A549 (cell line): ENCODE data around the gene CDC16. TPM values are rescaled to one million over a fixed set of nuclear protein-coding genes. Genes with fewer than 3 reads are reported as not detected.

Experiments
- ATAC-seq, 2 experiments: fragments of 200-7000 bp in 1 of 2; fragments of >200 bp in 1 of 2; cut with Nextera tagmentation in 1 of 2; cut with Tn5 transposase in 1 of 2; 3 replicates each; pipeline versions ENCODE4 v1.8.0 to v1.9.1; 2018 to 2020; ENCODE audit warnings: mild to moderate bottlenecking in 1 of 2, moderate library complexity in 1 of 2
- CTCF ChIA-PET: fragments of 300-600 bp; sonication (Branson Sonifier 250); formaldehyde crosslinking; extraction: SDS; loops from one replicate; lab custom pipeline; 2021; ENCODE audit warnings: antibody characterized with exemption, inconsistent platforms; lab: Yijun Ruan, JAX
- POLR2A ChIA-PET: fragments of 350-600 bp; formaldehyde crosslinking; extraction: SDS; loops from one replicate; lab custom pipeline; 2021; ENCODE audit warnings: antibody characterized with exemption, inconsistent platforms; lab: Yijun Ruan, JAX
- DNase-seq, 2 experiments: peaks; one replicate each; pipeline versions ENCODE4 v3.0.0 to v3.0.0-alpha.2; 2011 to 2016; ENCODE audit warnings: low read depth in 1 of 2, low spot score in 1 of 2
- FAIRE-seq: peaks from 2 replicates; lab custom pipeline; 2011; peaks lifted over from hg19 to GRCh38; lab: Jason Lieb, UNC
- H3K27ac ChIP-seq, 2 experiments: fragments of >200 bp; sonication (Bioruptor Twin); formaldehyde crosslinking; 3 replicates each; pipeline ENCODE4 v1.5.1; 2016 to 2017
- H3K4me1 ChIP-seq: fragments of >200 bp; sonication (Bioruptor Twin); formaldehyde crosslinking; 3 replicates; pipeline ENCODE4 v1.6.1; 2016
- H3K4me2 ChIP-seq: fragments of >200 bp; sonication (Bioruptor Twin); formaldehyde crosslinking; 3 replicates; pipeline ENCODE4 v1.6.1; 2016
- H3K4me3 ChIP-seq: fragments of >200 bp; sonication (Bioruptor Twin); formaldehyde crosslinking; 3 replicates; pipeline ENCODE4 v1.5.1; 2016
- H3K9me3 ChIP-seq: fragments of >200 bp; sonication (Bioruptor Twin); formaldehyde crosslinking; 3 replicates; pipeline ENCODE4 v1.6.1; 2016
- BCL3 ChIP-seq: fragments of >200 bp; sonication (Bioruptor Twin); formaldehyde crosslinking; IDR thresholded peaks from 3 replicates; pipeline ENCODE4 v1.6.1; 2016
- BHLHE40 ChIP-seq: IDR thresholded peaks from 2 replicates; pipeline ENCODE4 v1.6.1; 2012; ENCODE audit warnings: low read depth, low read length, inconsistent platforms
- CBX2 ChIP-seq: fragments of 200-600 bp; sonication (generic); IDR thresholded peaks from 2 replicates; pipeline ENCODE4 v1.6.1; 2016; ENCODE audit warnings: low read depth, mild to moderate bottlenecking, borderline replicate concordance
- CBX8 ChIP-seq: fragments of 200-600 bp; sonication (generic); IDR thresholded peaks from 2 replicates; pipeline ENCODE4 v1.6.1; 2016
- CEBPB ChIP-seq, 2 experiments: fragments of >200 bp in 1 of 2; sonication (Bioruptor Twin) in 1 of 2; formaldehyde crosslinking in 1 of 2; IDR thresholded peaks; 2 replicates each; pipeline ENCODE4 v1.6.1; 2012 to 2016
- CHD4 ChIP-seq: fragments of 200-600 bp; sonication (generic); IDR thresholded peaks from 2 replicates; pipeline ENCODE4 v1.6.1; 2016; ENCODE audit warnings: antibody characterized with exemption, mild to moderate bottlenecking, borderline replicate concordance
- E2F6 ChIP-seq: IDR thresholded peaks from 2 replicates; pipeline ENCODE4 v1.6.1; 2012; ENCODE audit warnings: low read depth, borderline replicate concordance
- EHMT2 ChIP-seq: fragments of 200-600 bp; sonication (generic); IDR thresholded peaks from 2 replicates; pipeline ENCODE4 v1.6.1; 2016; ENCODE audit warnings: antibody characterized with exemption, low read depth, mild to moderate bottlenecking, moderate library complexity
- FOSL2 ChIP-seq, 2 experiments: fragments of 450-650 bp in 1 of 2; fragments of >200 bp in 1 of 2; sonication (Bioruptor Twin) in 1 of 2; formaldehyde crosslinking; IDR thresholded peaks; 2 replicates each; pipeline versions ENCODE4 v1.5.0 to v1.6.1; 2016 to 2020; ENCODE audit warnings: mild to moderate bottlenecking in 1 of 2, moderate library complexity in 1 of 2
- GATA3 ChIP-seq: IDR thresholded peaks from 2 replicates; pipeline ENCODE4 v1.6.1; 2012; ENCODE audit warnings: borderline replicate concordance
- HES2 ChIP-seq: fragments of >200 bp; sonication (Bioruptor Twin); formaldehyde crosslinking; IDR thresholded peaks from 2 replicates; pipeline ENCODE4 v1.6.1; 2016
- HEYL ChIP-seq: fragments of 250-450 bp; sonication (Bioruptor Pico); IDR thresholded peaks from 2 replicates; pipeline ENCODE4 v1.8.0; 2021; ENCODE audit warnings: mild to moderate bottlenecking, moderate library complexity
- HMGXB4 ChIP-seq: fragments of 250-450 bp; sonication (Bioruptor Pico); IDR thresholded peaks from 2 replicates; pipeline ENCODE4 v1.5.0; 2021; ENCODE audit warnings: mild to moderate bottlenecking, moderate library complexity, borderline replicate concordance
- HOXB5 ChIP-seq: fragments of 250-450 bp; sonication (Bioruptor Pico); IDR thresholded peaks from 2 replicates; pipeline ENCODE4 v1.5.0; 2020; ENCODE audit warnings: mild to moderate bottlenecking, moderate library complexity
- MAFK ChIP-seq: fragments of 450-650 bp; IDR thresholded peaks from 2 replicates; pipeline ENCODE4 v1.6.1; 2014; ENCODE audit not compliant: partially characterized antibody
- MAZ ChIP-seq: fragments of 150-350 bp; IDR thresholded peaks from 2 replicates; pipeline ENCODE4 v1.6.1; 2014; ENCODE audit warnings: antibody characterized with exemption, low read depth, low read length, borderline replicate concordance
- NFE2L2 ChIP-seq: fragments of 150-350 bp; conservative IDR thresholded peaks from 2 replicates; pipeline ENCODE4 v1.6.1; 2014; ENCODE audit warnings: low read length
- NPAS2 ChIP-seq: fragments of 250-450 bp; sonication (Bioruptor Pico); IDR thresholded peaks from 2 replicates; pipeline ENCODE4 v1.8.0; 2022; ENCODE audit warnings: mild to moderate bottlenecking, moderate library complexity, borderline replicate concordance
- NR3C1 ChIP-seq: fragments of >200 bp; sonication (Bioruptor Twin); formaldehyde crosslinking; IDR thresholded peaks from 3 replicates; pipeline ENCODE4 v1.6.1; 2017
- PBX3 ChIP-seq: IDR thresholded peaks from 2 replicates; pipeline ENCODE4 v1.6.1; 2012
- PHF8 ChIP-seq: fragments of 200-600 bp; sonication (generic); IDR thresholded peaks from 2 replicates; pipeline ENCODE4 v1.6.1; 2016; ENCODE audit warnings: low read depth, mild to moderate bottlenecking, antibody characterized with exemption, moderate library complexity, borderline replicate concordance
- POLR2A ChIP-seq: IDR thresholded peaks from 2 replicates; pipeline ENCODE4 v1.6.1; 2012; ENCODE audit warnings: mild to moderate bottlenecking, low read length
- RFX5 ChIP-seq: fragments of 450-650 bp; IDR thresholded peaks from 2 replicates; pipeline ENCODE4 v1.7.1; 2014; ENCODE audit warnings: antibody characterized with exemption, mild to moderate bottlenecking, moderate library complexity
- SMC3 ChIP-seq: fragments of >200 bp; sonication (Bioruptor Twin); formaldehyde crosslinking; IDR thresholded peaks from 3 replicates; pipeline ENCODE4 v1.6.1; 2018; ENCODE audit warnings: inconsistent platforms
- TFCP2L1 ChIP-seq: fragments of 250-450 bp; sonication (Bioruptor Pico); IDR thresholded peaks from 2 replicates; pipeline ENCODE4 v1.5.0; 2021; ENCODE audit warnings: mild to moderate bottlenecking
- ZNF302 ChIP-seq: fragments of 250-450 bp; sonication (Bioruptor Pico); IDR thresholded peaks from 2 replicates; pipeline ENCODE4 v1.9.0; 2021; ENCODE audit warnings: inconsistent platforms, mild to moderate bottlenecking, moderate library complexity
- WGBS: methylation state at CpG from one replicate; pipeline ENCODE4 v1.1.6; 2017; ENCODE audit errors: missing lambda C conversion rate; 5-methylcytosine and 5-hydroxymethylcytosine counted together
- polyA plus RNA-seq, 4 experiments: library from polyadenylated mRNA; depleted of rRNA in 3 of 4; stranded (reverse); fragments of >200 nt; fragmentation: RNase III in 1 of 4; extraction: RNeasy Plus Mini Kit Qiagen cat#74134 plus additional on column Dnase treatment in 1 of 4; gene quantifications; 2 replicates in 3 of 4; 3 replicates in 1 of 4; pipeline ENCODE4 v1.2.3, GENCODE V29; 2011 to 2017

CDC16 gene
- polyA plus RNA-seq, 2 of the 4 experiments (the other 2 are of a cell fraction) = 42.4 to 85.0 TPM

- CTCF ChIA-PET = interaction anchor here (1.0 kb wide), 1 partner anchor 28 kb away, joined by 3 read pairs; no protein-coding TSS in a partner anchor
- H3K4me3 ChIP-seq = no peak overlapping the region
- H3K4me2 ChIP-seq = no peak overlapping the region
- POLR2A ChIA-PET = no interaction called here
- no peaks in the 10 kb centered on the region for H3K9me3 ChIP-seq
- no peak for ATAC-seq
- WGBS = 100% methylated on average over 2 of the region's 6 CpGs
- no peak overlapping the region for H3K27ac ChIP-seq
- no peak for FAIRE-seq
- DNase-seq = no peak
- H3K4me1 ChIP-seq = peaks cover 8% of the 10 kb centered on the region
- TF ChIP-seq PHF8 (no peak), MAFK (no peak), ZNF302 (CRISPR knock-in tag) (no peak), HES2 (no peak), BCL3 (no peak), E2F6 (no peak), CBX2 (no peak), NFE2L2 (no peak), EHMT2 (no peak), BHLHE40 (no peak), NR3C1 (no peak), POLR2A (no peak), MAZ (no peak)
These were observed 75.2 kb downstream of the CDC16 start for GRCh38 chr13:114309806-114310410.

- ChIA-PET CTCF (interaction anchor here (1.0 kb wide), 1 partner anchor 29 kb away, joined by 3 read pairs; no protein-coding TSS in a partner anchor), POLR2A (no interaction called here)
- Histone ChIP-seq H3K4me2 (no peak overlapping the region), H3K27ac (no peak overlapping the region), H3K4me3 (no peak overlapping the region), H3K9me3 (no peaks in the 10 kb centered on the region), H3K4me1 (peaks cover 15% of the 10 kb centered on the region)
- DNase-seq (no peak), ATAC-seq (no peak), FAIRE-seq (no peak)
- no peak for TF ChIP-seq PBX3
- 74% methylated on average over 5 of the region's 5 CpGs for WGBS
These were observed 76.3 kb downstream of the CDC16 start for GRCh38 chr13:114310956-114311355.

- H3K4me3 ChIP-seq = no peak overlapping the region
- DNase-seq (no peak), FAIRE-seq (no peak), ATAC-seq (no peak)
- H3K27ac ChIP-seq = no peak overlapping the region
- no peaks in the 10 kb centered on the region for H3K9me3 ChIP-seq
- peaks cover 17% of the 10 kb centered on the region for H3K4me1 ChIP-seq
- H3K4me2 ChIP-seq = no peak overlapping the region
- no peak for TF ChIP-seq HEYL (CRISPR knock-in tag)
- CTCF ChIA-PET = no interaction called here
- POLR2A ChIA-PET = no interaction called here
These were observed 76.7 kb downstream of the CDC16 start for GRCh38 chr13:114311387-114311786.

GRCh38 chr13:114311908-114312307, 77.2 kb downstream of the CDC16 start:
- Histone ChIP-seq H3K9me3 (no peaks in the 10 kb centered on the region), H3K4me1 (peaks cover 20% of the 10 kb centered on the region), H3K4me2 (no peak overlapping the region), H3K27ac (no peak overlapping the region), H3K4me3 (no peak overlapping the region)
- FAIRE-seq (no peak), ATAC-seq (no peak), DNase-seq (no peak)
- CTCF ChIA-PET = no interaction called here
- WGBS = 53% methylated on average over 2 of the region's 2 CpGs
- POLR2A ChIA-PET = interaction anchor here (0.7 kb wide), 1 partner anchor 30 kb away, joined by 4 read pairs; the partner anchor contains the start of gene UPF3A
- TF ChIP-seq ZNF302 (CRISPR knock-in tag) (no peak), TFCP2L1 (no peak), HMGXB4 (CRISPR knock-in tag) (no peak), CBX8 (no peak), PHF8 (no peak), E2F6 (no peak), HOXB5 (no peak), NPAS2 (no peak), RFX5 (no peak), NFE2L2 (no peak), FOSL2 (IDR thresholded peaks at IDR 0.05) (no peak), FOSL2 (CRISPR knock-in tag; IDR thresholded peaks at IDR 0.05) (no peak), SMC3 (no peak), CHD4 (no peak), CEBPB (IDR thresholded peaks at IDR 0.05) (no peak), GATA3 (no peak)
